GM11168 (cell line): ENCODE measurements around the gene KCNQ1OT1.

Source experiments
- in situ Hi-C: fragments of 300-500 bp; cut with MboI; formaldehyde crosslinking; loops from one replicate; pipeline ENCODE4 v1.12.0; 2022; ENCODE audit warnings: low sequenced_read_pairs; ENCODE audit not compliant: unreplicated experiment

Gene KCNQ1OT1

GRCh38 chr11:2625183-2625582, 74.6 kb downstream of the KCNQ1OT1 start:
- in situ Hi-C loops = no loop called here

DNA sequence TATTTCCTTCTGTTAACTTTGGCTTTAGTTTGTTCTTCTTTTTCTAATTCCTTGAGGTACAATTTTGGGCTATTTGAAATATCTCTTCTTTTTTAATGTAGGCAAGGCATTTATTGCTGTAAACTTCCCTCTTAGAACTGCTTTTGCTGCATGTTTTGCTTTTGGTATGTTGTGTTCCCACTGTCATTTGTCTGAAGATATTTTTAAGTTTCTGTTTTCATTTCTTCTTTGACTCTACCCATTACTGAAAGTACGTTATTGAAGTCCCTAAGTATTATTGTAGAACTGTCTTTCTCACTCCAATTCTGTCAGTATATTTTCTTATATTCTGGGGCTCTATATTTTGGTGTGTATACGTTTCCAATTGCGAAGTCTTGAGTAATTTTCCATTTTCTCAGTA, 77.9 kb downstream of the KCNQ1OT1 start:
- in situ Hi-C loops = no loop called here

DNA sequence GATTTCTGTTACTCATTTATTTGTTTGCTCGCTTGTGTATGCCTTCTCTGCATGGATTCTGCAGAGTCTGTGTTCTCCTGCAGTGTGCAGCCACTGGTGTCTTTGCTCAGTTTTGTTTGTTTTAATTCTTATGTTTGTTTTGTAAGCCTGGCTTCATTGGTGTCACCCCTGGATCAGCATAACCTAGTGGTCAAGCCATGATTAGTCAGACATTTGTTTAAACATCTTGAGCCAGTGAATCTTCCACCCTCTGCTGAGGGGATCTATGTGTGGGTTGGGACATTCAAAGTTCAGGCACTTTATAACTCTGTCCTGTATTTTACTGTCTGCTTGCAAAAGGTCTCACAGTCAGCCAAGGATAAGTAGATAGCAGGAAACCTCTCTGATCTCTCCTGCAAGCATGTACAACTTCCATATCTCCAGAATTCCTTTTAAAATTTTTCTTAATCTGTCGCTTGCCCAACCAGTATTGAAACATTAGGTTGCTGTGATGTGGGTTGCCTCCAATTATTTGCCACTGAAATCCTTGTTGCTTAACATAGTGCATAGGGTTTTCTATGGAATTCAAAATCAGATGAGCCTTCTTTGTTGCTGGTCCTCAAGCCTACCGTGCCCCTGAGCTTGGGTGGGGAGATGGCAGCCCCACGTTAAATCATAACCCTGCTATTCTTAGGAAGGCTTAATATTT, 86.8 kb downstream of the KCNQ1OT1 start:
- in situ Hi-C loops = no loop called here

DNA sequence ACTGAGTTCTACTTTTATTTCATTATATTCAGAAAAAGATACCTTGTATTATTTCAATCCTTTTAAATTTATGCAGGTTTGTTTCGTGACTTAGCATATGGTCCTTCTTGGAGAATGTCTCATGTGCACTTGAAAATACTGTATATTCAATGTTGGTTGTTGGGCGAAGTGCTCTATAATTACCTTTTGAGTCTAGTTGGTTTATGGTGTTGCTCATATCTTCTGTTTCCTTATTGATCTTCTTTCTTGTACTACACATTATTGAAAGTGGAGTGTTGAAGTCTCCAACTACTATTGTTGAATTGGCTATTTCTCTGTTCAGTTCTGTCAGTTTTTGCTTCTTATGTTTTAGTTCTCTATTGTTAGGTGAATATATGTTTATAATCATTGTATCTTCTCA, 90.4 kb downstream of the KCNQ1OT1 start:
- in situ Hi-C loops = no loop called here

GRCh38 chr11:2599561-2600189, 100.1 kb downstream of the KCNQ1OT1 start:
- in situ Hi-C loops = no loop called here

DNA sequence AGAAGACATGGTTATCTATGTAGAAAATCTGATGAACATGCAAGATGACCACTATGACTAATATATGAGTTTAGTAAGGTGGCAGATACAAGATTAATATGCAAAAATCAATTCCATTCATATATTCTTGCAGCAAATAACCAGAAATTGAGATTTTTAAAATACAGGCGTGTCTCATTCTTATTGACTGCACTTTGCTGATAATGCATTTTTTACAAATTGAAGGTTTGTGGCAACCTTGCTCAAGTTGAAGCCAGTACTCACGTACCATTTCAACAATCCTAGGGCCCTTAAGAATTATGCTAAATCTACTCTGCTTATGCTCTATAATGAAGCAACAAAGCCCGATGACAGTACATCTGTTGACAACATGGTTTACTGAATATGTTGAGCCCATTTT, 104.6 kb downstream of the KCNQ1OT1 start:
- in situ Hi-C loops = no loop called here

- in situ Hi-C loops = no loop called here
Measured at GRCh38 chr11:2594267-2594666, 105.5 kb downstream of the KCNQ1OT1 start.

DNA sequence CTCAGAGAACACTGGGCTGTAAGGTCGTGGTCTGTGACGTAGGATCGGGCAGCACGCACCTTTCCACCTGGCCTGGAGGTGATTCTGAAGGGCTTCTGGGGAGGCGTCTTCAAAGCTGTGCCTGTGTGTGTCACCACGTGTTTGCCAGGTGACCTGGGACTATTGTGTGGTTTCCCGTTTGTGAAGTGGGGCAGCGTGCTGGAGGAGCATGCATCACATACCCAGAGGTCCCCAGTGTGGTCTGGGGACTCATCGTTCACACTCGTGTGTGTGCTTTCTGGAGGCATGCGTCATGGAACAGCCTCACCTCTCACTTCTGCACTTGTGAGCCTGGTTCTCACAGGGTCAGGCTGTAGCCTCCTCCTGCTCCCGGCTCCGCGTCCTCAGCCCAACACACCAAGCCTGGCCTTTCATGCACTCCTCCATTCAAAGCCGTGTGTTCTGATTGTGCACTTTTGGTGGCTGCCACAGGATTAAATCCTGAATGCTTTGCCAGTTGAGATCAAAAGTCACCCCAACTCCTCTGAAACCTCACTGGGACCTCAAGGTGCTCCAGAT, 106.3 kb downstream of the KCNQ1OT1 start:
- in situ Hi-C loops = no loop called here

DNA sequence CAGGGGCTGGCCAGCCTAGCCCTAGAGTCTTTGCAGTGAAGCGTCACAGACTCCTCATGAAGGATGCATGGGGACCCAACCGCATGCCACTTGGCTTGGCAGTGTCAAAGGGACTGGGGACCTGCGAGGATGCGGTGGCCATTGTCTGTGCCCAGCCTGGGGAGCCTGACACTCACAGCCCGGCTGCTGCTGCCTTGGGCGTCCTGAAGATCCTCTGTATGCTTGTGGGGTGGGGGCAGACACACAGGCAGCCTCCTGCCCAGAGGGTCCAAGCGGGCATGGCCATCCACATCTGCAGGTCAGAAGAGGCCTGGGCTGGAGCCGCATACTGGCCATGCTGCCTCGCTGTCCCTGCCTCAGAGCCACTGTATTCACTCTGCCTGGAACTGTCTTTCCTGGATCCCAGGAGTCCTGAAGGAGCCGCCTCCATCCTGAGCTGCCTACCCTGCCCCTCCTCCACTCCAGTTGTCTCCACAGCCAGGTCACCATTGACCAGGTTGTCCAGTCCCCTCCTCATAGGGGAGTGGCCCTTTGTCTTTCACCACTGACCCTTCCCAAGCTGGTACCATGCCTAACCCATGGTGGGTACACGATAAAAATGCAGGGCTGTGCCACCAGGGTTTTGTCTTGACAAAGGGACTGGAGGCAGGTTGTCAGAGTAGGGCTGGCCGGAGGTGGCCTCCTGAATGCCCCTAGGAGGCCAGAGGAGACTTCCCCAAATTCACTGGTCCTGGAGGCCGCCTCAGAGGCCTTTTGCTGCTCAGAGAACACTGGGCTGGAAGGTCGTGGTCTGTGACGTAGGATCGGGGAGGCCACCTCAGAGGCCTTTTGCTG, 107.0 kb downstream of the KCNQ1OT1 start:
- in situ Hi-C loops = no loop called here

- in situ Hi-C loops = no loop called here
Measured at GRCh38 chr11:2591805-2592204, 108.0 kb downstream of the KCNQ1OT1 start.

- in situ Hi-C loops = no loop called here
Measured at GRCh38 chr11:2590965-2591754, 108.6 kb downstream of the KCNQ1OT1 start.

GRCh38 chr11:2590131-2590964, 109.4 kb downstream of the KCNQ1OT1 start:
- in situ Hi-C loops = no loop called here

DNA sequence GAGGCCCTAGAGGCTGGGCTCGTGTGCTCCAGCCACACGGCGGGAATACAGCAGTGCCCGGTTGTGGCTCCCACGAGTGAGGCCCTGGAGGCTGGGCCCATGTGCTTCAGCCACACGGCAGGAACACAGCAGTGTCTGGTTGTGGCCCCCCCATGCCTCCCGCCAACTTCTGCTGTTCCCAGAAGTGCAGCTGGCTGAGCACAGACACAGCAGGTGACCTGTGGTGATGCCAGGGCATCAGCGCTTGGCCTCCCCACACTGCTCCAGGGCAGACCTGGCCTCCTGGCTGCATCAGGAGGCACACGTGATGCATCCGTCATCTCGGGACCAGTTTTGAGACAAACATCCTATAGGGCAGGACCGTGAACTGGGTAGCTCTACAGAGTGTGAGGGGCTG, 110.3 kb downstream of the KCNQ1OT1 start:
- in situ Hi-C loops = no loop called here

DNA sequence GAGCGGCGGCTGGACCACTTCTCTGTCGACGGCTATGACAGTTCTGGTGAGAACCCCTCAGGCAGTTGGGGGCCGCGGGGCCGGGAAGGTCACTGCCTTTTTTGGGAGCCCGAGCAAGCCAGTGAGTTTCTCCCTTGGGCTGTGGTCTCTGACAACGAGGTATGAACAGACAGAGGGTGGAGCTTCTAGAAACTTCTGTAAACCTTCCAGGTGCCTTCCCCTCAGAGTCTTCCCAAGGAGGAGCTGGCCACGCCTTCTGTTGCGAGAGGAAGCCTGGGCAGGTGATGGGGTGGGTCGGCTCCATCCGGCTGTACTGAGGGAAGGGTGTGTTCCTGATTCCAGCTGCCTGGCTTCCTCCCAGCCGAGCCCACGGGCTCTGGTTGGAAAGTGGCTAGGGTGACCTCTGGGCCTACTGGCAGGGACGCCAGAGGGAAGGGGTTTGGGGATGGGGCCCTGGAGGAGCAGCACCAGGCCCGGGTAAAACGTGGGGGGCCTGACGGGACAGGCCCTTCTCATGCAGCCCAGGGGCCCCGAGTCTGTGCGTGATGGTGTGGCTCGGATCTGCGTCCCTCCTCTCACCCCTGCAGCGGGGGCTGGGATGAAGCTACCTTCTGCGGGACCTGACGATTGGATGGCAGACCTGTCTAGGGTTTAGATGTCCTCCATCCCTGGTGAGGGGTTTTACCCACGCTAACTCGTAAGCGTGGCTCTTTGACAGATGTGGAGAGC, 110.8 kb downstream of the KCNQ1OT1 start:
- in situ Hi-C loops = no loop called here

- in situ Hi-C loops = no loop called here
Measured at GRCh38 chr11:2587976-2588748, 111.6 kb downstream of the KCNQ1OT1 start.

DNA sequence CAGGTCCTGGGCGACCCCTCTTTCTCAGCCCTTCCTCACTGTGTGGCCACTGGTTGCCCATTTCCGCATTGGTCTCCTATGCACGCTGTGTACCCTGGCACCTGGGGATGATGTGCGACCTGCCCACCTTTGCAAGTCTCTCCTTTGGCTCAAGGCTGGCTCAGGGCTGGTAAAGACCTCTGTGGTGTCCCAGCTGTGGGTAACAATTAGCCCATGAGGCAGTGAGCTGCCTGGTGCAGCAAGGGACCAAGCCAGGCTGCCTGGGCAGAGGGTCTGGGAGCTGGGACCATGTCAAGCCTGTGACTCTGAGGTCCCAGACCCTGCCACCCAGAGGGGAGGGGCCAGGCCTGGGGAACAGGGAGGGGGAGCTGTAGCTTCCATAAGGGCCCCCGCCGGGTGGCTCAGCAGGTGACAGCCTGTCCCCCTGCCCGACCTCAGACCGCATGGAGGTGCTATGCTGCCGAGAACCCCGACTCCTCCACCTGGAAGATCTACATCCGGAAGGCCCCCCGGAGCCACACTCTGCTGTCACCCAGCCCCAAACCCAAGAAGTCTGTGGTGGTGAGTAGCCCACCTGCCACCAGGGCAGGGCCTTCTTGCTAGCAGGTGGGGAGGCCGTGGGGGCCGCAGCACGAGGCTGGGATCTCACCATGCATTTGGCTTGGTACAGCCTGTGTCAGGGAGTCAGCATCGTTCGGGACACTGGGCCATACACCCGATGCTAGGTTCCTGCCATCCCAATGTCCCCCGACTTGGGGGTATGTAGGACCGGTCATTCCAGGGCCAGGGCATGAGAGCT, 112.5 kb downstream of the KCNQ1OT1 start:
- in situ Hi-C loops = no loop called here

GRCh38 chr11:2586793-2587131, 113.0 kb downstream of the KCNQ1OT1 start:
- in situ Hi-C loops = no loop called here
